Psoas muscle (tissue), 8 donors: ENCODE results near the gene CRLF1. TPM values are rescaled to one million over a fixed set of nuclear protein-coding genes. Genes with fewer than 3 reads are reported as not detected.

Source experiments
- ATAC-seq, 4 donors: fragments of 200-7000 bp; cut with Tn5 transposase; one replicate each; pipeline ENCODE4 v1.9.1; 2020; ENCODE audit warnings: moderate library complexity in 3 of 4, mild to moderate bottlenecking in 2 of 4
- DNase-seq, 2 donors: peaks; one replicate each; pipeline ENCODE4 v3.0.0-alpha.2; 2020
- H3K27ac ChIP-seq: fragments of 200-600 bp; one replicate; pipeline ENCODE4 v1.8.0; 2022
- H3K27me3 ChIP-seq, 3 donors: fragments of 200-600 bp in 1 of 3; one replicate each; pipeline versions ENCODE4 v1.6.1 to v1.8.0; 2013 to 2022; ENCODE audit warnings: low read length in 2 of 3, mild to moderate bottlenecking in 2 of 3, moderate library complexity in 1 of 3; ENCODE audit not compliant: insufficient read depth in 3 of 3
- H3K36me3 ChIP-seq, 2 donors: fragments of 200-600 bp in 1 of 2; one replicate each; pipeline versions ENCODE4 v1.6.1 to v1.8.0; 2013 to 2022; ENCODE audit warnings: low read depth in 1 of 2, mild to moderate bottlenecking in 1 of 2, moderate library complexity in 1 of 2; ENCODE audit not compliant: insufficient read depth in 1 of 2
- H3K4me1 ChIP-seq: fragments of 200-600 bp; one replicate; pipeline ENCODE4 v1.8.0; 2022
- H3K4me3 ChIP-seq: fragments of 200-600 bp; one replicate; pipeline ENCODE4 v1.8.0; 2022; ENCODE audit warnings: mild to moderate bottlenecking
- H3K9me3 ChIP-seq: fragments of 200-600 bp; one replicate; pipeline ENCODE4 v1.8.0; 2022
- CTCF ChIP-seq: fragments of 200-600 bp; IDR thresholded peaks from one replicate; pipeline ENCODE4 v1.8.0; 2022; ENCODE audit warnings: antibody characterized with exemption
- WGBS, 3 donors: extraction: QIAGEN DNeasy Blood & Tissue Kit; methylation state at CpG; one replicate each; pipeline versions ENCODE4 v1.1.6 to v1.1.7; 2013; 5-methylcytosine and 5-hydroxymethylcytosine counted together
- intact Hi-C, 2 donors: fragments of 100-400 bp; cut with DNase I; formaldehyde crosslinking; loops; one replicate each; pipeline versions ENCODE4 v1.11.0 to v1.14.2; 2022
- polyA plus RNA-seq, 3 donors: library from polyadenylated mRNA; stranded (reverse); fragments of 200-250 nt; gene quantifications; one replicate each; pipeline ENCODE4 v1.2.3, GENCODE V29; 2013
- total RNA-seq, 4 donors: library from RNA; stranded (reverse); fragmentation: NEBNext Ultra II Directional in 2 of 4; extraction: Animal tissue kit (Norgen Biotek cat#: 25700) in 2 of 4; gene quantifications; one replicate each; pipeline versions ENCODE4 v1.2.1 to v1.2.4, GENCODE V29; 2021 to 2023
- donor health status: healthy with polysubstance abuse.
- donor health status: DM: no; HTN: no; CAD: no; lungs with moderate emphysema.
- donor health status: Bipolar disorder and iron deficiency.
- donor health status: healthy.
- donor health status: DM: yes; HTN: yes; CAD: no.
- donor health status: DM: no; HTN: no; CAD: no.
- donor health status: DM: no; HTN: no; CAD: no.
- donor health status: DM: yes; HTN: yes; CAD: no.

The CRLF1 gene
- total and polyA plus RNA-seq, 7 donors: 8.3 to 28.4 (median 15.6) TPM

GRCh38 chr19:18620902-18621301, 14.3 kb upstream of the CRLF1 start:
- TF ChIP-seq CTCF: no peak
- Histone ChIP-seq H3K27me3 (peaks cover 0 to 14% (median 0%) of the 10 kb centered on the region in 3 donors), H3K4me3 (no peak overlapping the region), H3K4me1 (no peaks in the 10 kb centered on the region), H3K36me3 (no peaks in the 10 kb centered on the region), H3K27ac (no peak overlapping the region), H3K9me3 (no peaks in the 10 kb centered on the region)
- WGBS, 3 donors: 78 to 86% (median 82%) methylated on average over 7 of the region's 7 CpGs
- ATAC-seq (no peak), DNase-seq (no peak)
- intact Hi-C loops: no loop called here

- no peak for TF ChIP-seq CTCF
- ATAC-seq: no peak
- no peak overlapping the region for H3K27ac ChIP-seq
- H3K4me1 ChIP-seq: no peaks in the 10 kb centered on the region
- intact Hi-C loops: no loop called here
- H3K36me3 ChIP-seq: no peaks in the 10 kb centered on the region
- WGBS, 3 donors: 83 to 89% (median 89%) methylated on average over 5 to 10 of the region's 10 CpGs
- DNase-seq: no peak
- H3K9me3 ChIP-seq: no peaks in the 10 kb centered on the region
- no peak overlapping the region for H3K4me3 ChIP-seq
- peaks cover 0 to 15% (median 0%) of the 10 kb centered on the region in 3 donors for H3K27me3 ChIP-seq
These were observed 13.7 kb upstream of the CRLF1 start for GRCh38 chr19:18620311-18620710.

GRCh38 chr19:18618236-18618635, 11.6 kb upstream of the CRLF1 start:
- 86 to 92% (median 89%) methylated on average over 12 to 13 of the region's 13 CpGs for WGBS, 3 donors
- no peak for TF ChIP-seq CTCF

GRCh38 chr19:18617562-18617961, 11.0 kb upstream of the CRLF1 start:
- H3K36me3 ChIP-seq: no peaks in the 10 kb centered on the region
- H3K4me3 ChIP-seq: no peak overlapping the region
- H3K27ac ChIP-seq: no peak overlapping the region
- ATAC-seq: no peak
- no peak for TF ChIP-seq CTCF
- peaks cover under 1% of the 10 kb centered on the region for H3K4me1 ChIP-seq
- H3K9me3 ChIP-seq: no peaks in the 10 kb centered on the region
- peaks cover 0 to 40% (median 12%) of the 10 kb centered on the region in 3 donors for H3K27me3 ChIP-seq
- DNase-seq: no peak
- intact Hi-C loops: no loop called here

More at GRCh38 chr19:18618236-18618635, 11.6 kb upstream of the CRLF1 start:
- ATAC-seq: no peak
- DNase-seq: no peak
- Histone ChIP-seq H3K4me3 (no peak overlapping the region), H3K9me3 (no peaks in the 10 kb centered on the region), H3K27ac (no peak overlapping the region), H3K4me1 (no peaks in the 10 kb centered on the region), H3K27me3 (peaks cover 0 to 33% (median 5%) of the 10 kb centered on the region in 3 donors), H3K36me3 (no peaks in the 10 kb centered on the region)
- intact Hi-C loops: no loop called here

GRCh38 chr19:18616023-18616422, 9.4 kb upstream of the CRLF1 start:
- Histone ChIP-seq H3K36me3 (no peaks in the 10 kb centered on the region), H3K27ac (no peak overlapping the region), H3K4me3 (no peak overlapping the region), H3K27me3 (peaks cover 0 to 55% (median 21%) of the 10 kb centered on the region in 3 donors), H3K9me3 (no peaks in the 10 kb centered on the region), H3K4me1 (peaks cover 11% of the 10 kb centered on the region)
- TF ChIP-seq CTCF: no peak
- intact Hi-C loops: no loop called here
- ATAC-seq: no peak
- DNase-seq: no peak
- WGBS, 3 donors: 90 to 94% (median 92%) methylated on average over 3 of the region's 3 CpGs
